HFFc6 (cell line): Measurements from ENCODE around the gene SHFL. TPM values are rescaled to one million over a fixed set of nuclear protein-coding genes. Genes with fewer than 3 reads are reported as not detected.

Experiments used
- DNase-seq: peaks from one replicate; pipeline ENCODE4 v3.0.0-alpha.2; 2018
- H3K27ac Mint-ChIP-seq: 2 replicates; pipeline ENCODE4 v1.8.0; 2020; ENCODE audit warnings: mild to moderate bottlenecking, mixed read lengths
- H3K27me3 Mint-ChIP-seq: 2 replicates; pipeline ENCODE4 v1.8.0; 2021; ENCODE audit warnings: mild to moderate bottlenecking, moderate library complexity, mixed read lengths; ENCODE audit not compliant: insufficient read depth
- H3K36me3 Mint-ChIP-seq: 2 replicates; pipeline ENCODE4 v1.8.0; 2021; ENCODE audit warnings: low read depth, mixed read lengths
- H3K4me1 Mint-ChIP-seq: 2 replicates; pipeline ENCODE4 v1.8.0; 2020; ENCODE audit warnings: low read depth, mixed read lengths
- H3K4me3 Mint-ChIP-seq: 2 replicates; pipeline ENCODE4 v1.8.0; 2020; ENCODE audit warnings: mild to moderate bottlenecking, moderate library complexity, mixed read lengths
- H3K9me3 Mint-ChIP-seq: 2 replicates; pipeline ENCODE4 v1.8.0; 2020; ENCODE audit warnings: mild to moderate bottlenecking, mixed read lengths
- microRNA-seq: library from miRNA; unstranded; fragments of <30 nt; microRNA quantifications from one replicate; pipeline ENCODE4, GENCODE V29; 2019
- total RNA-seq, 6 experiments: library from RNA; stranded (reverse); fragmentation: NEBNext Ultra II Directional; extraction: Animal tissue kit (Norgen Biotek cat#: 25700); gene quantifications; 2 replicates in 1 of 6; 3 replicates in 5 of 6; pipeline ENCODE4 v1.2.3, GENCODE V29; 2021
- TF ChIP-seq, protein P1 (sequence below): fragments of 200-600 bp; sonication (generic); IDR thresholded peaks from 2 replicates; pipeline ENCODE4 v1.5.0; 2021; ENCODE audit warnings: antibody characterized with exemption, mild to moderate bottlenecking

Gene SHFL
- total RNA-seq, 6 experiments from 2014 or later: 16.9 to 26.2 (median 21.1) TPM

DNA sequence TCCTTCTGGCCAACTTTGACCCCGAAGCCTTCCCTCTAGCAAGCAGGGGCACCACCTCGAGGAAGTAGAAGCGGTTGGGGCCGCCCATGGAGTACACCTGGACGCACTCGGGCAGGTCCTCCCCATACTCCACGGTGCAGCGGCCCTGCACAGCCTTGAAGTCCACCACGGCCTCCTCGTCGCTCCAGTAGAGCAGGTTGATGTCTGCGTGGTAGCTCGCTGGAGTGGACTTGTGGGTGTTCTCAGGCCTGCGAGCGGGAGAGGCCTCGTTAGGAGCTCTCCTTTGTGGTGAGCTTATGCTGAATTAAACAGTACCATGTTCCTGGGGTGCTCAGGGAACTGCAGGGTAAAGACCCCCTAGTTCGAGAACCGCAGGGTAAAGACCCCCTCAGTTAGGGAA is 55.9 kb downstream of the SHFL start:
- H3K27me3 Mint-ChIP-seq: peaks cover 3% of the 10 kb centered on the region; the same call in 1 of the 2 replicates
- DNase-seq: no peak
- peaks cover 14% of the 10 kb centered on the region for H3K36me3 Mint-ChIP-seq
- H3K4me1 Mint-ChIP-seq: no peaks in the 10 kb centered on the region
- H3K4me3 Mint-ChIP-seq: no peak overlapping the region
- no peak overlapping the region for H3K27ac Mint-ChIP-seq
- TF ChIP-seq, protein P1, sequence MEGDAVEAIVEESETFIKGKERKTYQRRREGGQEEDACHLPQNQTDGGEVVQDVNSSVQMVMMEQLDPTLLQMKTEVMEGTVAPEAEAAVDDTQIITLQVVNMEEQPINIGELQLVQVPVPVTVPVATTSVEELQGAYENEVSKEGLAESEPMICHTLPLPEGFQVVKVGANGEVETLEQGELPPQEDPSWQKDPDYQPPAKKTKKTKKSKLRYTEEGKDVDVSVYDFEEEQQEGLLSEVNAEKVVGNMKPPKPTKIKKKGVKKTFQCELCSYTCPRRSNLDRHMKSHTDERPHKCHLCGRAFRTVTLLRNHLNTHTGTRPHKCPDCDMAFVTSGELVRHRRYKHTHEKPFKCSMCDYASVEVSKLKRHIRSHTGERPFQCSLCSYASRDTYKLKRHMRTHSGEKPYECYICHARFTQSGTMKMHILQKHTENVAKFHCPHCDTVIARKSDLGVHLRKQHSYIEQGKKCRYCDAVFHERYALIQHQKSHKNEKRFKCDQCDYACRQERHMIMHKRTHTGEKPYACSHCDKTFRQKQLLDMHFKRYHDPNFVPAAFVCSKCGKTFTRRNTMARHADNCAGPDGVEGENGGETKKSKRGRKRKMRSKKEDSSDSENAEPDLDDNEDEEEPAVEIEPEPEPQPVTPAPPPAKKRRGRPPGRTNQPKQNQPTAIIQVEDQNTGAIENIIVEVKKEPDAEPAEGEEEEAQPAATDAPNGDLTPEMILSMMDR: no peak
- H3K9me3 Mint-ChIP-seq: no peaks in the 10 kb centered on the region

Small RNA genes within 50 kb of the gene (microRNA-seq; reads per million reads assigned to microRNA genes)
- not detected for gene MIR5589

Other genes starting within 250 kb of the SHFL start
- gene OLFM2, start 149.8 kb upstream of the SHFL start, total RNA-seq: 1 to 10 TPM; 1.9 to 7.0 (median 6.3) TPM
- 1 to 10 TPM; 1.3 to 3.7 (median 1.4) TPM for gene COL5A3, start 75.8 kb upstream of the SHFL start, total RNA-seq
- not detected for gene RDH8, start 72.8 kb upstream of the SHFL start, total RNA-seq
- under 1 TPM in 2 of 6 experiments, not detected in 4; 0.09 to 0.15 TPM for gene ANGPTL6, start 16.4 kb downstream of the SHFL start, total RNA-seq
- 10 to 100 TPM; 36.4 to 42.2 (median 41.0) TPM for gene PPAN, start 20.0 kb downstream of the SHFL start, total RNA-seq
- gene P2RY11, start 25.4 kb downstream of the SHFL start, total RNA-seq: 1 to 10 TPM; 4.5 to 9.9 (median 5.4) TPM
- 100 to 1,000 TPM; 261 to 303 (median 279) TPM for gene EIF3G, start 33.6 kb downstream of the SHFL start, total RNA-seq
- gene DNMT1, start 108.6 kb downstream of the SHFL start, total RNA-seq: 100 to 1,000 TPM in 5 of 6 experiments, 10 to 100 TPM in 1; 74.5 to 135 (median 125) TPM
- gene S1PR2, start 145.0 kb downstream of the SHFL start, total RNA-seq: 10 to 100 TPM; 16.8 to 22.0 (median 20.5) TPM
- 10 to 100 TPM; 69.5 to 83.0 (median 72.0) TPM for gene MRPL4, start 165.9 kb downstream of the SHFL start, total RNA-seq
- gene ICAM1, start 184.8 kb downstream of the SHFL start, total RNA-seq: 10 to 100 TPM in 1 of 6 experiments, 1 to 10 TPM in 5; 5.0 to 10.1 (median 8.5) TPM
- gene ICAM4, start 200.6 kb downstream of the SHFL start, total RNA-seq: 1 to 10 TPM in 1 of 6 experiments, under 1 TPM in 5; 0.19 to 1.0 (median 0.74) TPM
- gene ICAM5, start 203.6 kb downstream of the SHFL start, total RNA-seq: 10 to 100 TPM; 14.0 to 38.4 (median 14.4) TPM
- gene ZGLP1, start 223.5 kb downstream of the SHFL start, total RNA-seq: 1 to 10 TPM in 5 of 6 experiments, under 1 TPM in 1; 1.00 to 2.7 (median 2.1) TPM
- 10 to 100 TPM; 33.9 to 47.3 (median 38.5) TPM for gene FDX2, start 229.7 kb downstream of the SHFL start, total RNA-seq
- 10 to 100 TPM; 52.1 to 58.3 (median 55.6) TPM for gene RAVER1, start 247.2 kb downstream of the SHFL start, total RNA-seq